HG02981 (cell line): ENCODE measurements around the gene RYR3.
A peak's percentile ranks its signal among the peaks of the same experiment; 100 is the strongest.

ENCODE experiments used
- ATAC-seq: cut with Tn5 transposase; IDR thresholded peaks from one replicate; pipeline ENCODE4 v1.9.1; 2021; ENCODE audit warnings: mild to moderate bottlenecking, moderate library complexity; ENCODE audit not compliant: unreplicated experiment

The RYR3 gene

DNA sequence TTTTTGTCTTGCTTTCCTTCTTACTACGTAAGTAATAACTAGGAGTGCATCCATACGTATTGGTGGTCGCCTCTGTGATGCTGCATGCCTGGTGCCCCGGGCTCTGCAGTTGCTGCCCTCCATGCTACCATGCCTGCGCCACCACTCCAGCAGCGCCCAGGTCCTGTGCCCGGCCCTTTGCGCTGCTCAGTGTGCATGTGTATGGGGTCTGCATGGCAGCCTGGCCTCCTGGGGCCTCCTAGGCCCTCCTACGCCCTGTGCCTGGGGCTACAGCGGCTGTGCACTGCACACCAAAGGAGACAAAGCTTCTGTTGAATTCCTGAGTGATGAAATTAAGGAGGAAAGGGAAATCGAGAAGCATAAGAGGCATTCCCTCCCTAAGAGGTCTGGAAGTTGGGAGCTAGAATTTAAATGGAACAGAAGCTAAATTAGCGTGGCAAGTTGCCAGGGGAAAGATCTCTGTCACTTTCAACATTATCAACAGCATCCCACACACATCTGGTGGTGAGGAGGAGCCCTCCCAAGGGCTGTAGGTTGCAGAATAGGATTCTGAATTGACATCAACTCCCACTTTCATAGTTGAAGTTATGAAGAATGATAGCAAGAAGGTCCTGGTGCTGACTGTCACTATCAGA is 382.5 kb downstream of the RYR3 start:
- ATAC-seq = no peak

DNA sequence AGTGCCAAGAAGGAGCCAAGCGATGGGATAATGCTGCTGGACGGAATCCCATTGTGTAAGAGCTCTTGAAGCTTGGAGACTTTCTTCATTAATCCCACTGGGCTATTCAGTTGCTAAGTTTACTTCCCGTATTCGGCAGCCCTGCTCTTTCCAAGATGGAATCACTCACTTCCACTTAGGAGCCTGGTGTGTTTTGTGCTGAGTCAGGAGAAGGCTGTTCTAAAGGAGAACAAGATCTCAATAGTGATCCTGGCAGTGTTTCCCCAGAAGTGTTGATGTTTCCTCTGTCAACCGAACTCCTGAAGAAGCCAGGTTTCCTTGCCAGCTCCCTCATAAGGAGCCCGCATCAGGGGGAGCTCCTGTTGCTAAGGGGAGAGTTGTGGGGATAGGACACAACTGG is 387.4 kb downstream of the RYR3 start:
- no peak for ATAC-seq

DNA sequence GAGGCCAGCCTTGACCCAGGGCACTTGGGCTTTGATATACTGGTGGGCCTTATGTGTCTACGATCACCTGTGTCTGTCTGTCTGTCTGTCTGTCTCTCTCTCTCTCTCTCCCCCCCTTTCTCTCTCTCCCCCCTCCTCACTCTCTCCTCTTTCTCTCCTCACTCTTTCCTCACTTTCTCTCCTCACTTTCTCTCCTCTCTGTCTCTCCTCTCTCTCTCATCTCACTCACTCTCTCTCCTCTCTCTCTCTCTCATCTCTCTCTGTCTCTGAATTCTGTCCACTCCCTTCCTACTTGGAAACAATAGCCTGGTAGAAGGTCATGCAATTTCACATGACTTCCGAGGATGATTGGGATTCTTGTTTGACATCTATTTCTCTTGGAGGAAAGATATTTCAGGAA is 388.4 kb downstream of the RYR3 start:
- no peak for ATAC-seq

- no peak for ATAC-seq
Measured at GRCh38 chr15:33699691-33700447, 389.1 kb downstream of the RYR3 start.

- peak; percentile 72 for ATAC-seq
Measured at GRCh38 chr15:33700695-33701303, 390.0 kb downstream of the RYR3 start.

GRCh38 chr15:33701304-33701696 is 390.5 kb downstream of the RYR3 start:
- ATAC-seq = no peak

DNA sequence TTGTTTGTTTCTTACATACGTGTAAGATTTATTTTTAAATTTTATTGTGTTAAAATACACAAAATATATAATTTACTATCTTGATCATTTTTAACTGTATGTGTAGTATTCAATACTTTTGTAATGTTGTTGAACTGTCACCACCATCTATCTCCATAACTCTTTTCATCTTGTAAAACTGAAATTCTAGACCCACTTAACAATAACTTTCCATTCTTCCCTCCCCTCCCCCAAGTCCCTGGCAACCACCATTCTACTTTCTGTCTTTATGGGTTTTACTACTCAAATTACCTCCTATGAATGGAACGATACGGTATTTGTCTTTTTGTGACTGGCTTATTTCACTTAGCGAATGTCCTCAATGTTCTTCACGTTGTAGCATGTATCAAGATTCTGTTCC is 395.4 kb downstream of the RYR3 start:
- ATAC-seq = no peak

DNA sequence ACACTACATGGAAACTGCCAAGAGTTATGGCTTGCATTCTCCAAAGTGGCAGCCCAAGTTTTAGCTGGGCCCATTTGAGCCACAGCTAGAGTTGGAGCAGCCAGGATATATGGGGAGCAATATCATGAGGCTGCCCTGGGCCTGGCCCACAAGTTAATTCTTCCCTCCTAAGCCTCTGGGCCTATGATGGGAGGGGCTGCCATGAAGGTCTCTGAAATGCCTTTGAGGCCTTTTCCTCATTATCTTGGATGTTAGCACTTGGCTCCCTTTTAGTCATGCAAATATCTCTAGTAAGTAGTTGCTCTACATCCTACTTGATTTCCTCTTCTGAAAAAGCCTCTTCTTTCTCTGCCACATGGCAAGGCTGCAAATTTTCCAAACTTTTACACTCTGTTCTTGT is 400.0 kb downstream of the RYR3 start:
- no peak for ATAC-seq

DNA sequence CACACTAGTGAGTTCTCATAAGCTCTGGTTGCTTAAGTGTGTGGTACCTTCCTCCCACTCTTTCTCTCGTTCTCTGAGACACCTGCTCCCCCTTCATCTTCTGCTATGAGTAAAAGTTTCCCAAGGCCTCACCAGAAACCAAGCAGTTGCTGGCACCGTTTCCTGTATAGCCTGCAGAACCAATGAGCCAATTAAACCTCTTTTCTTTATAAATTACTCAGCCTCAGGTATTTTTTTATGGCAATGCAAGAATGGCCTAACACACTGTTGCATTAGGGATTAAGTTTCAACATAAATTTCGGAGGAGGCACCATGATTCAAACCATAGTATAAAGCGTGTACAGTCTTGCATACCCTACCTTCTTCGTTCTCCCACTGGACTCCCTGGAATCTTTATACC is 405.3 kb downstream of the RYR3 start:
- ATAC-seq = no peak

GRCh38 chr15:33720952-33721351 is 410.2 kb downstream of the RYR3 start:
- no peak for ATAC-seq

DNA sequence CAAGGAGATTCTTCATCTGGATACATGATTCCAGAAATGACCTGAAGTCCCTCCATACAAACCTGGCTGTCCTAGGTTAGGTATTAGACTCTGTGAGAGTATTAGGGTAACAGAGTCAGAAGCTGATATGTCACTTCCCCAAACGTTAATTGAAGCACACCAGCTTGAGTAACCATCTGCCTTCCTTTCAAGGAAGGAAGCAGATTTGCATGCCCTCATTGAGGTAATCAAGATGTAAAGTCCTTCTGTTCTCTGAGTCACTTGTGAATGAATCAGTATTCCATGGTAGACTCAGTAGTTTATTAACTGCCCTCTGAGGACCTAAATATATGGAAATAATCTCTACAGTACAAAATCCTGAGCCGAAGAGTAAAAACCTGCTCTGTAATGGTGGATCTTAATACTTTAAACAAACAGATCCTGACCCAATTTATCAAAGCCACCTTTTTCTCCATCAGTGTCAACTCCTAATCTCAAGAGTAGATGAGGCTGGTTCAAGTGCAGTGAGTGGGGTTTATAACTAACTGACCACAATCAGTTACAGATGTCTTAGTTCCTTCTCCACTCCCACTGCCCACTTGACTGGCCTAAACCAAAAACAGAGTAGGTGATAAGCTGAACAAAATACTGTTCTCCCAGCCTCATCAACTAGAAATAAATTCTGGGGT is 411.4 kb downstream of the RYR3 start:
- ATAC-seq = peak; percentile 90

DNA sequence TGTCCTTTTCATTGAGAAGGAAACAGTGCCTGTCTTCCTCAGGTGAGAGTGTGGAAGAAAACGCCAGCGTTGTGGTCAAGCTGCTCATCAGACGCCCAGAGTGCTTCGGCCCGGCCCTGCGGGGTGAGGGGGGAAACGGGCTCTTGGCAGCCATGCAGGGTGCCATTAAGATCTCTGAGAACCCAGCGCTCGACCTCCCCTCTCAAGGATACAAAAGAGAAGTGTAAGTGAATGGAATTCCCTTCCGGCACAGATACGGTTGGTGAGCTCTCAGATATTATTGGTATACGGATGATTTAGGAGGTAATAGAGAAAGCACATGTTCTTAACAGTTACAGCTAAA is 411.9 kb downstream of the RYR3 start:
- ATAC-seq = no peak

DNA sequence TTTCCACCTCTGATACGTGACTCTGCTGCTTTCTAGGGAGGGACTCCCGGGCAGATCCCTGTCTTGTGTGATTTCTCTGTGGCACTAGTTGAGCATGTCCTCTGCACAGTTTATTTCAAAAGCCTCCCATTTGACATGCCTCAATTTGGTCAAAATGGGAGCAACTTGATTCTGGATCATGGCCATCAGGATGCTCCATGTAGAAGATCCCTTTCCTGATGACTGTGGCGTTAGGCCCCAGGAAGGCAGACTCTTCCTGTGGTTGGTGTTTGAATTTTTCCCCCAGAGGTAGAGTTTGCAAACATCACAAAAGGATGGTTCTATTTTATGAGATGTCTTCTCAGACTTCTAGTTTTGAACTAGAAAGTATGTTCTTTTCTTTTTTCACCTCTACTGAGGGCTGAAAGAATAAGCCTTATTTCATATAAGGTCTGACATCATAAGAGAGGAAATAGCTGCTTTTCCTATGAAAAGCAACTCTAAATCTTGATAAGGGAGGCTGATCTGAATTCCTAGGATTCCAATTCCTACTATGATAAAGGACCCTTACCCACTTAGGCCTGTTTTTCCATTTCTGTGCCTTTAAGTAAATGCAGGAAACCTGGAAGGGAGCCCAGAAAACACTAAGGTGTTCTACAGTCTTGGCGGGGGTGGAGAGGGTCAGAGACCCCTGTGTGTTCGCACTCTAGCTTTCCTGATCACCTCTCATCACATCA is 413.7 kb downstream of the RYR3 start:
- no peak for ATAC-seq

GRCh38 chr15:33729653-33730052 is 418.9 kb downstream of the RYR3 start:
- no peak for ATAC-seq

DNA sequence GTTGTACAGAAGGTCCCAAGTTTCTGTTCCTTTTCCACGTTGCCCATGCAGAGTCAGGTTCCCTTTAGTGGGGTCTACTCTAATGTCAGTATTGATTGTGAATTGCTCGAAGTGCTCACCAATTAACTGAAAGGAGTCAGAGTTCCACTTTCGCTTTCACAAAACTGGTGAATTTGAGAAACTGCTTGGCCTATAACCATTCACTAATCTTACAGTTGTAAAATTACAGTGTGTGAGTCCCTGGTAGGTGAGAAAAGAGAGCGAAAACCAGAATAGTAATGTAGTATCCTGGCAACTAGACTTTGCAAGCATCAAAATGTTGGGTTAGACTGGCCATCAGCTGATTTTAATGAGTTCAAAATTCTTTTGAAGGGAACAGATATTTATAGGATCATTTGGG is 420.0 kb downstream of the RYR3 start:
- ATAC-seq = no peak

GRCh38 chr15:33735143-33735542 is 424.4 kb downstream of the RYR3 start:
- ATAC-seq = no peak

- ATAC-seq = peak; percentile 56
Measured at GRCh38 chr15:33735637-33736247, 425.0 kb downstream of the RYR3 start.

GRCh38 chr15:33737687-33738601 is 427.2 kb downstream of the RYR3 start:
- ATAC-seq = no peak

GRCh38 chr15:33738941-33739664 is 428.3 kb downstream of the RYR3 start:
- no peak for ATAC-seq
